SK-N-SH (cell line): ENCODE data around the gene CYP2B6. TPM values are rescaled to one million over a fixed set of nuclear protein-coding genes. Genes with fewer than 3 reads are reported as not detected.
"Not testable (repeated sequence)": the region's sequence is repeated elsewhere in the genome, so short reads cannot be mapped to it uniquely, and the experiment has no call there.

Source experiments
- CTCF ChIA-PET: fragments of 300-600, 350-600 bp; formaldehyde crosslinking; extraction: SDS; loops from one replicate; lab custom pipeline; 2021; lab: Yijun Ruan, JAX
- POLR2A ChIA-PET: fragments of 350-600 bp; sonication (Branson Sonifier 250); formaldehyde crosslinking; extraction: SDS; loops from one replicate; lab custom pipeline; 2020; ENCODE audit warnings: antibody characterized with exemption, inconsistent platforms; lab: Yijun Ruan, JAX
- DNase-seq: peaks from one replicate; pipeline ENCODE4 v3.0.0; 2012
- H2AFZ ChIP-seq: fragments of 200-600 bp; sonication (generic); 2 replicates; pipeline ENCODE4 v1.8.1; 2016; ENCODE audit warnings: antibody characterized with exemption, mild to moderate bottlenecking, low read depth
- H3F3A ChIP-seq: fragments of 200-600 bp; sonication (generic); replicated peaks from 2 replicates; pipeline ENCODE3; 2016; ENCODE audit warnings: antibody characterized with exemption, mild to moderate bottlenecking; ENCODE audit not compliant: insufficient read depth
- H3K27ac ChIP-seq, 2 experiments: fragments of 200-500 bp in 1 of 2; fragments of 200-600 bp in 1 of 2; sonication (Bioruptor generic) in 1 of 2; sonication (generic), shearing (Covaris generic) in 1 of 2; 2 replicates each; pipeline versions ENCODE4 v1.5.1 to v1.6.1; 2014 to 2016; ENCODE audit warnings: low read depth in 2 of 2, inconsistent platforms in 1 of 2, low read length in 1 of 2, mild to moderate bottlenecking in 1 of 2, mixed read lengths in 1 of 2
- H3K27me3 ChIP-seq: fragments of 200-600 bp; sonication (generic), shearing (Covaris generic); 2 replicates; pipeline ENCODE4 v1.6.1; 2016; ENCODE audit warnings: mixed run types; ENCODE audit not compliant: insufficient read depth
- H3K36me3 ChIP-seq, 2 experiments: fragments of 200-500 bp in 1 of 2; fragments of 200-600 bp in 1 of 2; sonication (Bioruptor generic) in 1 of 2; sonication (generic) in 1 of 2; replicated peaks in 1 of 2; 2 replicates each; pipeline versions ENCODE3 to v1.5.1; 2014 to 2016; ENCODE audit warnings: low read length in 1 of 2, mild to moderate bottlenecking in 1 of 2; ENCODE audit not compliant: insufficient read depth in 2 of 2, control insufficient read depth in 1 of 2
- H3K4me1 ChIP-seq, 2 experiments: fragments of 200-500 bp in 1 of 2; fragments of 200-600 bp in 1 of 2; sonication (Bioruptor generic) in 1 of 2; sonication (generic), shearing (Covaris generic) in 1 of 2; 2 replicates each; pipeline versions ENCODE4 v1.5.1 to v1.6.1; 2014 to 2016; ENCODE audit warnings: low read depth in 1 of 2, low read length in 1 of 2, mixed run types in 1 of 2; ENCODE audit not compliant: insufficient read depth in 2 of 2, control insufficient read depth in 1 of 2
- H3K4me2 ChIP-seq: fragments of 200-600 bp; sonication (generic), shearing (Covaris generic); 2 replicates; pipeline ENCODE4 v1.6.1; 2017; ENCODE audit warnings: mixed run types
- H3K4me3 ChIP-seq, 2 experiments: fragments of 200-500 bp in 1 of 2; fragments of 200-600 bp in 1 of 2; sonication (Bioruptor generic) in 1 of 2; sonication (generic), shearing (Covaris generic) in 1 of 2; 2 replicates each; pipeline versions ENCODE4 v1.5.1 to v1.8.1; 2014 to 2016; ENCODE audit warnings: low read depth in 2 of 2, inconsistent platforms in 1 of 2, low read length in 1 of 2, mild to moderate bottlenecking in 1 of 2, mixed read lengths in 1 of 2, moderate library complexity in 1 of 2
- H3K79me2 ChIP-seq: fragments of 200-600 bp; sonication (generic); 2 replicates; pipeline ENCODE4 v1.8.1; 2017; ENCODE audit warnings: mild to moderate bottlenecking; ENCODE audit not compliant: insufficient read depth
- H3K9ac ChIP-seq: fragments of 200-600 bp; sonication (generic); 2 replicates; pipeline ENCODE4 v1.6.1; 2017; ENCODE audit warnings: mixed run types
- H3K9me2 ChIP-seq: fragments of 200-600 bp; sonication (generic); 2 replicates; pipeline ENCODE4 v1.6.1; 2017; ENCODE audit warnings: mixed run types
- H3K9me3 ChIP-seq: fragments of 200-600 bp; sonication (generic); 2 replicates; pipeline ENCODE4 v1.6.1; 2017; ENCODE audit warnings: mixed run types, mild to moderate bottlenecking, moderate library complexity
- H4K20me1 ChIP-seq: fragments of 200-600 bp; sonication (generic); 2 replicates; pipeline ENCODE4 v1.6.1; 2017; ENCODE audit warnings: mild to moderate bottlenecking, mixed run types; ENCODE audit not compliant: insufficient read depth
- EP300 ChIP-seq, 2 experiments: IDR thresholded peaks; 2 replicates each; pipeline versions ENCODE4 v1.4.0 to v1.6.1; 2012; ENCODE audit warnings: borderline replicate concordance in 1 of 2, low read depth in 1 of 2, low read length in 1 of 2
- EZH2phosphoT487 ChIP-seq: fragments of 200-600 bp; sonication (generic); IDR thresholded peaks from 2 replicates; pipeline ENCODE4 v1.6.1; 2017; ENCODE audit warnings: low read depth, mixed run types, mild to moderate bottlenecking, antibody characterized with exemption, moderate library complexity, borderline replicate concordance
- FOSL2 ChIP-seq: IDR thresholded peaks from 2 replicates; pipeline ENCODE4 v1.4.0; 2012; ENCODE audit warnings: low read depth, mild to moderate bottlenecking, moderate library complexity, borderline replicate concordance
- FOXJ3 ChIP-seq: sonication (generic); formaldehyde crosslinking; IDR thresholded peaks from 2 replicates; pipeline ENCODE4 v1.5.1; 2020; ENCODE audit warnings: mild to moderate bottlenecking, missing genetic modification reagents
- GATA2 ChIP-seq: sonication (generic); formaldehyde crosslinking; IDR thresholded peaks from 2 replicates; pipeline ENCODE4 v1.5.0; 2020; ENCODE audit warnings: mild to moderate bottlenecking, missing genetic modification reagents
- JUND ChIP-seq: IDR thresholded peaks from 2 replicates; pipeline ENCODE4 v1.4.0; 2012
- MXI1 ChIP-seq: IDR thresholded peaks from 2 replicates; pipeline ENCODE4 v1.6.1; 2012; ENCODE audit warnings: mild to moderate bottlenecking, low read depth, low read length, improper control_type of control experiment
- NRF1 ChIP-seq: IDR thresholded peaks from 2 replicates; pipeline ENCODE4 v1.6.1; 2012; ENCODE audit warnings: low read depth, mild to moderate bottlenecking, low read length
- RAD21 ChIP-seq: IDR thresholded peaks from 2 replicates; pipeline ENCODE4 v1.6.1; 2012; ENCODE audit warnings: mild to moderate bottlenecking, low read length
- RFX5 ChIP-seq: IDR thresholded peaks from 2 replicates; pipeline ENCODE4 v1.6.1; 2012; ENCODE audit warnings: mild to moderate bottlenecking, improper control_type of control experiment, low read length
- TAF1 ChIP-seq: IDR thresholded peaks from 2 replicates; pipeline ENCODE4 v1.6.1; 2012; ENCODE audit warnings: low read depth, mild to moderate bottlenecking, low read length, moderate library complexity, borderline replicate concordance
- TCF12 ChIP-seq: IDR thresholded peaks from 2 replicates; pipeline ENCODE4 v1.4.0; 2012
- YY1 ChIP-seq: IDR thresholded peaks from 2 replicates; pipeline ENCODE4 v1.4.0; 2012; ENCODE audit warnings: low read depth, mild to moderate bottlenecking
- WGBS: methylation state at CpG from one replicate; pipeline ENCODE4 v1.1.6; 2017; ENCODE audit warnings: low lambda C conversion rate; 5-methylcytosine and 5-hydroxymethylcytosine counted together
- polyA plus RNA-seq, 3 experiments: library from polyadenylated mRNA; depleted of rRNA; stranded (reverse); fragments of >200 nt; gene quantifications; 2 replicates each; pipeline ENCODE4 v1.2.3, GENCODE V29; 2012
- TF ChIP-seq, protein P1 (sequence below): fragments of 200-600 bp; sonication (generic); IDR thresholded peaks from 2 replicates; pipeline ENCODE4 v1.6.1; 2017; ENCODE audit warnings: antibody characterized with exemption, mild to moderate bottlenecking, moderate library complexity
- TF ChIP-seq, protein P2 (sequence below): IDR thresholded peaks from 2 replicates; pipeline ENCODE4 v1.4.0; 2012; ENCODE audit warnings: low read depth, borderline replicate concordance
- TF ChIP-seq, protein P3 (sequence below): IDR thresholded peaks from 2 replicates; pipeline ENCODE4; 2012

Gene CYP2B6
- polyA plus RNA-seq, 1 of the 3 experiments (the other 2 are of a cell fraction) = not detected

DNA sequence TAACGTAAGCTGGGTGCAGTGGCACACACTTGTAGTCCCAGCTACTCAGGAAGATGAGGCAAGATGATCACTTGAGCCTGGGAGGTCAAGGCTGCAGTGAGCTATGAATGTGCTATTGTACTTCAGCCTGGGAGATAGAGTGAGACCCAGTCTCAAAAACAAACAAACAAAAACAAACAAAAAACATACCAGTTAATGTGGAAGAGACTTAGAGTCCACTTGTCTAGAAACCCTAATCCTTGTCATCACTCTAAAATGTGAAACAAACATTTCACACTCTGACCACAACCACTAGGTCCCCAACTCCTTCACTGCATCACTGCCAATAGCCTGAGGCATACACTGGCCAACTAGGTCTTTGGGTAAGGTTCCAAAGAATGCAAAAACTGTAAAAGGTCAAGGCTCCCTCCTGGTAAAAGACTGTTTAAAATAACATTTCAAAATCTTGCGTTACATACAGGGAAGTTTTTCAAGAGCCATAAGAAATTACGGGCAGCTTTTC, 28.6 kb upstream of the CYP2B6 start:
- no peak for DNase-seq
- no peaks in the 10 kb centered on the region for H3K36me3 ChIP-seq
- CTCF ChIA-PET = interaction anchor here (1.2 kb wide), 1 partner anchor 299 kb away, joined by 4 read pairs; no protein-coding TSS in a partner anchor

DNA sequence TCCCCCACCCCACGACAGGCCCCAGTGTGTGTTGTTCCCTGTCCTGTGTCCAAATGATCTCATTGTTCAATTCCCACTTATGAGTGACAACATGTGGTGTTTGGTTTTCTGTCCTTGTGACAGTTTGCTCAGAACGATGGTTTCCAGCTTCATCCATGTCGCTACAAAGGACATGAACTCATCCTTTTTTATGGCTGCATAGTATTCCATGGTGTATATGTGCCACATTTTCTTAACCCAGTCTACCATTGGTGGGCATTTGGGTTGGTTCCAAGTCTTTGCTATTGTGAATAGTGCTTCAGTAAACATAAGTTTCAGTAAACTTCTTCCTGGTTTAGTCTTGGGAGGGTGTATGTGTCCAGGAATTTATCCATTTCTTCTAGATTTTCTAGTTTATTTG, 26.7 kb upstream of the CYP2B6 start:
- H3K9me3 ChIP-seq, CTCF ChIA-PET, H2AFZ ChIP-seq, H3K4me1 ChIP-seq, H4K20me1 ChIP-seq, H3K4me3 ChIP-seq, H3F3A ChIP-seq, H3K36me3 ChIP-seq, H3K79me2 ChIP-seq, POLR2A ChIA-PET, H3K4me2 ChIP-seq, H3K27ac ChIP-seq, H3K9me2 ChIP-seq, H3K9ac ChIP-seq, DNase-seq: not testable (repeated sequence)
- H3K27me3 ChIP-seq = peaks cover 14% of the 10 kb centered on the region
- 40% methylated on average over 3 of the region's 3 CpGs for WGBS

More for the DNA sequence above, 28.6 kb upstream of the CYP2B6 start:
- no peaks in the 10 kb centered on the region for H4K20me1 ChIP-seq
- no peaks in the 10 kb centered on the region for H3K79me2 ChIP-seq
- 6% methylated on average over 3 of the region's 3 CpGs for WGBS
- H3K9ac ChIP-seq = no peak overlapping the region
- H3K4me3 ChIP-seq = no peak overlapping the region
- TF ChIP-seq EP300 (IDR thresholded peaks at IDR 0.05; ENCODE audit: borderline replicate concordance in 1 of 2, low read depth in 1 of 2, low read length in 1 of 2) = no peak
- TF ChIP-seq, protein P1, sequence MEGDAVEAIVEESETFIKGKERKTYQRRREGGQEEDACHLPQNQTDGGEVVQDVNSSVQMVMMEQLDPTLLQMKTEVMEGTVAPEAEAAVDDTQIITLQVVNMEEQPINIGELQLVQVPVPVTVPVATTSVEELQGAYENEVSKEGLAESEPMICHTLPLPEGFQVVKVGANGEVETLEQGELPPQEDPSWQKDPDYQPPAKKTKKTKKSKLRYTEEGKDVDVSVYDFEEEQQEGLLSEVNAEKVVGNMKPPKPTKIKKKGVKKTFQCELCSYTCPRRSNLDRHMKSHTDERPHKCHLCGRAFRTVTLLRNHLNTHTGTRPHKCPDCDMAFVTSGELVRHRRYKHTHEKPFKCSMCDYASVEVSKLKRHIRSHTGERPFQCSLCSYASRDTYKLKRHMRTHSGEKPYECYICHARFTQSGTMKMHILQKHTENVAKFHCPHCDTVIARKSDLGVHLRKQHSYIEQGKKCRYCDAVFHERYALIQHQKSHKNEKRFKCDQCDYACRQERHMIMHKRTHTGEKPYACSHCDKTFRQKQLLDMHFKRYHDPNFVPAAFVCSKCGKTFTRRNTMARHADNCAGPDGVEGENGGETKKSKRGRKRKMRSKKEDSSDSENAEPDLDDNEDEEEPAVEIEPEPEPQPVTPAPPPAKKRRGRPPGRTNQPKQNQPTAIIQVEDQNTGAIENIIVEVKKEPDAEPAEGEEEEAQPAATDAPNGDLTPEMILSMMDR = no peak
- no peak for TF ChIP-seq RAD21
- no peak for TF ChIP-seq RFX5
- TF ChIP-seq, protein P2, sequence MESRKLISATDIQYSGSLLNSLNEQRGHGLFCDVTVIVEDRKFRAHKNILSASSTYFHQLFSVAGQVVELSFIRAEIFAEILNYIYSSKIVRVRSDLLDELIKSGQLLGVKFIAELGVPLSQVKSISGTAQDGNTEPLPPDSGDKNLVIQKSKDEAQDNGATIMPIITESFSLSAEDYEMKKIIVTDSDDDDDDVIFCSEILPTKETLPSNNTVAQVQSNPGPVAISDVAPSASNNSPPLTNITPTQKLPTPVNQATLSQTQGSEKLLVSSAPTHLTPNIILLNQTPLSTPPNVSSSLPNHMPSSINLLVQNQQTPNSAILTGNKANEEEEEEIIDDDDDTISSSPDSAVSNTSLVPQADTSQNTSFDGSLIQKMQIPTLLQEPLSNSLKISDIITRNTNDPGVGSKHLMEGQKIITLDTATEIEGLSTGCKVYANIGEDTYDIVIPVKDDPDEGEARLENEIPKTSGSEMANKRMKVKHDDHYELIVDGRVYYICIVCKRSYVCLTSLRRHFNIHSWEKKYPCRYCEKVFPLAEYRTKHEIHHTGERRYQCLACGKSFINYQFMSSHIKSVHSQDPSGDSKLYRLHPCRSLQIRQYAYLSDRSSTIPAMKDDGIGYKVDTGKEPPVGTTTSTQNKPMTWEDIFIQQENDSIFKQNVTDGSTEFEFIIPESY = no peak
- TF ChIP-seq FOXJ3 (CRISPR knock-in tag) = no peak
- no peak for TF ChIP-seq TCF12
- TF ChIP-seq MXI1 = no peak
- no peak for TF ChIP-seq NRF1
- TF ChIP-seq FOSL2 = no peak
- TF ChIP-seq, protein P3, sequence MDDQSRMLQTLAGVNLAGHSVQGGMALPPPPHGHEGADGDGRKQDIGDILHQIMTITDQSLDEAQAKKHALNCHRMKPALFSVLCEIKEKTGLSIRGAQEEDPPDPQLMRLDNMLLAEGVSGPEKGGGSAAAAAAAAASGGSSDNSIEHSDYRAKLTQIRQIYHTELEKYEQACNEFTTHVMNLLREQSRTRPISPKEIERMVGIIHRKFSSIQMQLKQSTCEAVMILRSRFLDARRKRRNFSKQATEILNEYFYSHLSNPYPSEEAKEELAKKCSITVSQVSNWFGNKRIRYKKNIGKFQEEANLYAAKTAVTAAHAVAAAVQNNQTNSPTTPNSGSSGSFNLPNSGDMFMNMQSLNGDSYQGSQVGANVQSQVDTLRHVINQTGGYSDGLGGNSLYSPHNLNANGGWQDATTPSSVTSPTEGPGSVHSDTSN = no peak
- TF ChIP-seq JUND = no peak
- TF ChIP-seq TAF1 = no peak
- no peak for TF ChIP-seq EZH2phosphoT487
- no peak for TF ChIP-seq YY1
- no peak for TF ChIP-seq GATA2 (CRISPR knock-in tag)
- no peaks in the 10 kb centered on the region for H3F3A ChIP-seq
- no peaks in the 10 kb centered on the region for H3K4me1 ChIP-seq
- peaks cover 21% of the 10 kb centered on the region; the same call in 1 of the 2 replicates for H3K27me3 ChIP-seq
- no peak overlapping the region for H3K27ac ChIP-seq
- no peaks in the 10 kb centered on the region for H3K9me3 ChIP-seq
- H3K4me2 ChIP-seq = no peak overlapping the region
- POLR2A ChIA-PET = no interaction called here
- H2AFZ ChIP-seq = no peak overlapping the region
- H3K9me2 ChIP-seq = no peaks in the 10 kb centered on the region

DNA sequence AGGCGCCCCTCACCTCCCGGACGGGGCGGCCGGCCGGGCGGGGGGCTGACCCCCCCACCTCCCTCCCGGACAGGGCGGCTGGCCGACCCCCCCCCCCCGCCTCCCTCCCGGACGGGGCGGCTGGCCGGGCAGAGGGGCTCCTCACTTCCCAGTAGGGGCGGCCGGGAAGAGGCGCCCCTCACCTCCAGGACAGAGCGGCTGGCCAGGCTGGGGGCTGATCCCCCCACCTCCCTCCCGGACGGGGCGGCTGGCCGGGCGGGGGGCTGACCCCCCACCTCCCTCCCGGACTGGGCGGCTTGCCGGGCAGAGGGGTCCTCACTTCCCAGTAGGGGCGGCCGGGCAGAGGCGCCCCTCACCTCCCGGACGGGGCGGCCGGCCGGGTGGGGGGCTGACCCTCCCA, 25.7 kb upstream of the CYP2B6 start:
- CTCF ChIA-PET, H3K9ac ChIP-seq, H3K4me3 ChIP-seq, H3K9me3 ChIP-seq, POLR2A ChIA-PET, H3K9me2 ChIP-seq, H3K27ac ChIP-seq, H3K4me1 ChIP-seq, H3K36me3 ChIP-seq, DNase-seq, H2AFZ ChIP-seq, H3K4me2 ChIP-seq, H3K79me2 ChIP-seq, H4K20me1 ChIP-seq, H3F3A ChIP-seq: not testable (repeated sequence)
- no CpG with 5 or more reads among the region's 35 CpGs for WGBS
- H3K27me3 ChIP-seq = peaks cover 16% of the 10 kb centered on the region
